Omental fat pad (tissue), 4 donors: ENCODE measurements around the gene RIN3. TPM values are rescaled to one million over a fixed set of nuclear protein-coding genes. Genes with fewer than 3 reads are reported as not detected.

Experiments used
- ATAC-seq: fragments of 150-250 bp; one replicate; pipeline ENCODE4 v1.9.1; 2016; ENCODE audit warnings: mild to moderate bottlenecking, moderate library complexity; ENCODE audit not compliant: low FRiP score
- DNase-seq: peaks from one replicate; pipeline ENCODE4 v3.0.0-alpha.2; 2019; ENCODE audit warnings: low spot score
- total RNA-seq, 4 donors: library from RNA; depleted of rRNA; stranded (reverse); fragments of >200 nt; gene quantifications; one replicate each; pipeline ENCODE4 v1.1.0, GENCODE V29; 2016
- TF ChIP-seq, protein P1 (sequence below), 3 donors: fragments of 450-650 bp; IDR thresholded peaks; one replicate each; pipeline ENCODE4 v1.5.1; 2016 to 2017; ENCODE audit warnings: antibody characterized with exemption in 3 of 3, mild to moderate bottlenecking in 3 of 3, moderate library complexity in 2 of 3

Gene RIN3
- total RNA-seq, 4 donors from 2014 or later = 11.6 to 36.3 (median 20.2) TPM

DNA sequence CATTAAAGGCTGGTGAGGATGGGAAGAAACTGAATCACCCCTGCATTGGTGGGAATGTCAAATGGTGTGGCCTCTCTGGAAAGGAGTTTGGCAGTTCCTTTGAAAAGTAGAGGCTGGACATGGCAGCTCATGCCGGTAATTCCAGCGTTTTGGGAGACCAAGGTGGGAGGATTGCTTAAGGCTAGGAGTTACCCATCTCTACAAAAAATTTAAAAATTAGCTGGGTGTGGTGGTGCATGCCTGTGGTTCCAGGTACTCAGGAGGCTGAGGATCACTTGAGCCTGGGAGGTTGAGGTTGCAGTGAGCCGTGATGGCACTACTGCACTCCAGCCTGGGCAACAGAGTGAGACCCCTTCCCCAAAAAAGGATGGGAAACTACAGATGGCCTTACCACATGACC is 93.7 kb downstream of the RIN3 start:
- TF ChIP-seq, protein P1, sequence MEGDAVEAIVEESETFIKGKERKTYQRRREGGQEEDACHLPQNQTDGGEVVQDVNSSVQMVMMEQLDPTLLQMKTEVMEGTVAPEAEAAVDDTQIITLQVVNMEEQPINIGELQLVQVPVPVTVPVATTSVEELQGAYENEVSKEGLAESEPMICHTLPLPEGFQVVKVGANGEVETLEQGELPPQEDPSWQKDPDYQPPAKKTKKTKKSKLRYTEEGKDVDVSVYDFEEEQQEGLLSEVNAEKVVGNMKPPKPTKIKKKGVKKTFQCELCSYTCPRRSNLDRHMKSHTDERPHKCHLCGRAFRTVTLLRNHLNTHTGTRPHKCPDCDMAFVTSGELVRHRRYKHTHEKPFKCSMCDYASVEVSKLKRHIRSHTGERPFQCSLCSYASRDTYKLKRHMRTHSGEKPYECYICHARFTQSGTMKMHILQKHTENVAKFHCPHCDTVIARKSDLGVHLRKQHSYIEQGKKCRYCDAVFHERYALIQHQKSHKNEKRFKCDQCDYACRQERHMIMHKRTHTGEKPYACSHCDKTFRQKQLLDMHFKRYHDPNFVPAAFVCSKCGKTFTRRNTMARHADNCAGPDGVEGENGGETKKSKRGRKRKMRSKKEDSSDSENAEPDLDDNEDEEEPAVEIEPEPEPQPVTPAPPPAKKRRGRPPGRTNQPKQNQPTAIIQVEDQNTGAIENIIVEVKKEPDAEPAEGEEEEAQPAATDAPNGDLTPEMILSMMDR (IDR thresholded peaks at IDR 0.05) = no peak
- DNase-seq (no peak), ATAC-seq (no peak)

- DNase-seq = no peak
- TF ChIP-seq, protein P1 (IDR thresholded peaks at IDR 0.05) = no peak
- no peak for ATAC-seq
Measured at GRCh38 chr14:92607702-92608429, 94.3 kb downstream of the RIN3 start.

DNA sequence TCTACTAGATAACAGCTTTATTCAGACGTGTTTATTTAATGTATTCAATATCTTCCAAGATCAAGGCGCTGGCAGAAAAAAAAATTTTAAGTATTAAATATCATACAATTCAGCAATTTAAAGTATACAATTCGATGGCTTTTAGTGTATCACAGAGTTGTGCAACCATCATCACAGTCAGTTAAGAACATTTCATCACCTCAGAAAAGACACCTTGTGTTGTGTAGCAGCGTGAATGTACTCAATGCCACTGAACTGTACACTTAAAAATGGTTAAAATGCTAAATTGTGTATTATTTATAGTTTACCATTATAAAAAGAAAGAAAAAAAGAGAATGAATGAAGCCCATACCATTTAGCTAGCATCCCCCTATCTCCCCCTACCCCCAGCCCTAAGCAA is 96.4 kb downstream of the RIN3 start:
- DNase-seq = no peak
- TF ChIP-seq, protein P1 (IDR thresholded peaks at IDR 0.05) = no peak
- ATAC-seq = no peak

DNA sequence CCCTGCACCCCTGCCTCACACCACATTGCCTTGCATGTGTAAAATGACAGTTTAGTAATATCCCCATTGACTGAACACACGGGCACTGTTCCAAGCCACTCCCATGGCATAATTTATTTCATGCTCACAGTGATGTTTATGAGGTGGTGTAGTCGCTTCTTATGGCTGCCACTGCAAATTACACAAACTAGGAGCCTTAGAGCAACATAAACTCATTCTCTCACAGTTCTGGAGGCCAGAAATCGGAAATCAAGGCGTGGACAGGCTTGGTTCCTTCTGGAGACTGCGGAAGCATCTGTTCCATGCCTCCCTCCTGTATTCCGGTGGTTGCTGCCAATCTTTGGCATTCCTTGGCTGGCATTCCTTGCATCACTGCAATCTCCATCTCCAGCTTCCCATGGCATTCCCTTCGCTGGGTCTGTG is 97.3 kb downstream of the RIN3 start:
- TF ChIP-seq, protein P1 (IDR thresholded peaks at IDR 0.05) = no peak
- no peak for DNase-seq

DNA sequence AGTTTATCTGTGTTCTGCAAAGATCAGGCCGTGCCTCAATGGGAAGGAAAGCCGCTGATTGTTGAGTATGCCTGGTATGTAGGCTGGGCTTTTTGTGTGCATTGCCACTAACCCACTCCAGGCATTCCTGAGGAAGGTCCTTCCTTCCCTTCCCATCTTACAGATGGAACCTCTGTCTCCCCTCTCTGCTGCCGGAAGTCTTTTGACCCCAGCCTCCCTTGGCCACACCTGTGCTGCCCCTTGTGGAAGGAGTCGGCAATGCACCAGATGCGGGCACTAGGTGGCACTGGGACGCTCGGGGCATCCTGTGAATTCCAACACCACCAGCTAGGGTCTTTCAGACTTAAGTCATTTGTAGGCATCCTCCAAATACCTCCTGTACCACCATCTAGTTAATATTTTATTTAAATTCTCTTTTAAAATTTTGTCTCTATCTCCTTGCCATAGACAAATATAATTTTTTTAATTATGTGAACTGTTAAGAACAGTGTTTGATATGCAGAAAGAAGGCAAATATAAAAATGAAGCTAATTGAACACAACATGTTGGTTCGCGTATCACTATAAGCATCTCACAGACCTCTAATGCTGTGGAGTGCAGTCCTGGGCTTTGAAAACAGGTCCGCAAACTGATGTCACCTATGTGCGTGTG is 99.6 kb downstream of the RIN3 start:
- DNase-seq (no peak), ATAC-seq (no peak)
- TF ChIP-seq, protein P1 (IDR thresholded peaks at IDR 0.05) = no peak

More for the DNA sequence above, 97.3 kb downstream of the RIN3 start:
- ATAC-seq = no peak

- no peak for ATAC-seq
- no peak for DNase-seq
- TF ChIP-seq, protein P1 (IDR thresholded peaks at IDR 0.05) = no peak
Measured at GRCh38 chr14:92613681-92614260, 100.2 kb downstream of the RIN3 start.
